GM19468 (cell line): ENCODE measurements around the gene CNNM3.

Source experiments
- ATAC-seq: cut with Tn5 transposase; IDR thresholded peaks from one replicate; pipeline ENCODE4 v1.9.1; 2021; ENCODE audit warnings: mild to moderate bottlenecking, moderate library complexity, moderate number of reproducible peaks; ENCODE audit not compliant: unreplicated experiment; ENCODE audit errors: extremely low read depth

CNNM3 gene

DNA sequence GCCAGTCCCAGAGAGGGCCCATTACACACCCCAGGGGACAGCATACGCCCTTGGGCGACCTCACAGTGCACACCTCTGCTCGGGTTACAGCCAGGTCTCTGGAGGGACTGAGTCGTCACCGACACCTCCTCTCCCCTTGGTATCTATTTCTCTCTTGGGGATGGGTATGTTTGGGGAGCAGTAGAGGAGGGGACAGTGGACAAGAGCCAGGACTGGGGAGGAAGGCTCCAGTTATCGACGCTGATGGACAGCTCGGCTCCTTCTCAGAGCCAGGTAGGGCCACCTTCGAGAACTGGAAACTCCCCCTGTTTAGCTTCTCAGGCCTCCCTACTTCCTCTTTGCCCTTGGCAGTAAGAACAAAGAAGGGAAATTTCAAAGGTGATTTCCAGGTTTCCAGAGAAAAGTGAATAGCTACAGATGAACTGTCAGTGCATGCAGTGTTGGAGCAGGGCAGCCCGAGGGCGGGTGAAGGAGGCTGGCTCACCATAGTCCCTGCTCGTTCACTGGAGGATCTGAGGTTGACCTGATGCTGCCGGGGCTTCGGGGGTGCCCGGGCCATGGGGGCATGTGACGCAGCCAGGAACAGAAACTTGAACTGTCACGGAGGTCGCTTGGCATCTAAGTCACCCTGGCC lies 58.2 kb downstream of the CNNM3 start:
- no peak for ATAC-seq

DNA sequence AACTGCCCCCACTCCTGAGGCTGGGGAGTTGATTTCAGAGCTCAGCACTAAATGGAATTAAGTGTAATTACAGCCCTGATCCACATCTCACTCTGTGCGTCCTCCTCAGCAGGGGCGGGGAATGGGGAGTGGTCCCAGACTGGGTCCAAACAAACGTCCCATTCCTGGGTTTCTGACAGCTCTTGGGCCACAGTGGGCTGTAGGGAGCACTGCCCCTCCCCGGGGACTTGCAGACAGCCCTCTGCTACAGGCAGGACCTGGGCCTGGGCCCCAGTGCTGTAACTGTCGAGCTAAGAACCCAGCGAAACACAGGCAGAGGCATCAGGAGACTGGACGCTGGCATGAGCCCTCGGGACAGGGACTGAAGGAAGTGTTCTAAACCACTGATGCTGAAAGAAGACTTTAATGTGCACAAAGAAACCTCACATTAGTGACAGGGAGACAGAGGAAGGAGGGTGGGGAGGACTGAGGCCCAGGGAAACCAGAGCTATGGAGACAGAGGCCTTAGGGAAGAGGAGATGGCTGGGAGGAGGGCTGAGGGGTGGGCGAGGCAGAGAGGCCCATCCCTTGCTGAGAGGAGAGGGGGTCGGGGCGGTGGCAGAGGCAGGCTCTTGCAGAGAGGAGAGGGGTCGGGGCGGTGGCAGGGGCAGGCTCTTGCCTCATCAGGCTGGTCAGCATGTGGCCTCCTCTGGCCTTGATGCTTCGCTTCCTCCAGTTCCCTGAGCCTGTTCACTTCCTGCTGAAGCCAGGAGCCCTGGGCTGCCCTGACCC lies 59.6 kb downstream of the CNNM3 start:
- no peak for ATAC-seq

DNA sequence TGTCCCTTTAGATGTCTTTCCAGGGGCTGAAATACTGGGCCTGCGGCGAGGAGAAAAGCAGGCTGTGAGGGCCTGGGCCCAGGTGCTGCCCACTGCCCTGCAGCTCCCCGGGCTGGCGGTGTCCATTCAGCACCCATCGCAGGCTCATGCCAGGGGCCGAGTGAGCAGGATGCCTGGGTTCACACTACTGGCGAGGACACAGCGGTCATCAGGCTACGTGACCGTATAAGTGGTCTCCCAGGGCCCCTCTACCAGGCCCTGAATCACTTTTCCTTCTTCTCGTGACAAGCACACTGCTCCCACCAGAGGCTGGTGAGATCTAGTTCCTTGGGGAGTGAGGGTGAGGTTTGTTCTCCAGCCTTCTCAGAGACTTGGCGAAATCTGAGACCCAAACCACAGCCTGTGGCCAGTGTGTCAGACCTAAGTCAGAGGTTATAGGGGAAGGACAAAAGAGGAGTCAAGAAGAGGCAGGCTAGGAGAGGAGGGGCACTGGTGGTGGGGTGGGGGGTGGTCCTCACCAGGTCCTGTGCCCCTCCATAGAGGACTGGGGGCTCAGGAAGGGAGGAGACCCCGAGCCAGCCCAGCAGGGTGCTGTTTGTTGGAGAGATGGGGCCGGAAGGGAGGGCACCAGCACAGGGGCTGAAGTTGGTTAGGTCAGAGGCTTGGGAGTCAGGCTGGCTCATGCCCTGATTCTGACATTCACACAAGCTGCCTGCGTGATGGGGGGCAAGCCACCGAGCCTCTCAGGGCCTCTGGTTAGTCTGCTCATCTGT lies 60.4 kb downstream of the CNNM3 start:
- no peak for ATAC-seq

DNA sequence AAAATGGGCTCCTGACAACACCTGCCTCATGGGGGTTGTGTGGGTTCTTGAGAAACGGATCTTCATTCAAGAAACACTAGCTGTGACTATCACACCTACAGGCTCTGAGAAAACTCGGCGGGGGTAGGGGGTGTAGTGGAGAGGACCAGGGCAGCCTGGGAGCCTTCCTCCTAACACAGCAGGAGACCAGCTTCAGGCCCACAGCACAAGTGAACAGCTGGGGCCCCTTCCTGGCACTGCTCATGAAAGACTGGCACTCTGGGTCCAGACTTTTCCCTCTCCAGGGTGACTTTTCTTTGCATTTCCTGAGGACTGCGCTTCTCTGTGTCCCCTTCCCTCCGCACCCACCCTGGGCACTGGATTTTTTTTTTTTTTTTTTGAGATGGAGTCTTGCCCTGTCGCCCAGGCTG lies 61.0 kb downstream of the CNNM3 start:
- no peak for ATAC-seq

DNA sequence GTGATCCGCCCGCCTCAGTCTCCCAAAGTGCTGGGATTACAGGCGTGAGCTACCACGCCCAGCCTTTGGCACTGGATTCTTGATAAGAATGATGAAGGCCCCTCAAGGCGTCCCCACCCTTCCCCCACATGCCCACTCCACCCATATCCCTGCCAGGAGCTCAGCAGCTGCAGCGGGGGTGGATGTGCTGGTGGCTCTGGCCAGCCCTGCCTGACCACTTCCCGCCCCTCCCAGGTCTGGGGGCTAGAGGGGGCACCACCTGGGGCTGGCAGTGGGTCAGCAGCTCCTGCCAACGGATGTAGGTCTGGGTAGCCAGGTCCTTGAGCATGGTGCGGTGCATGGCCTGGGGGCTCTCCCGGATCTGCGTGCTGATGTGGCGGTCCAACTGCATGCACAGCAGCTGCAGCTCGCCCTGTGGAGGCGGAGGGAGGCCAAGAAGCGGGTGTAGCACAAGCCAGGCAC lies 61.6 kb downstream of the CNNM3 start:
- no peak for ATAC-seq

DNA sequence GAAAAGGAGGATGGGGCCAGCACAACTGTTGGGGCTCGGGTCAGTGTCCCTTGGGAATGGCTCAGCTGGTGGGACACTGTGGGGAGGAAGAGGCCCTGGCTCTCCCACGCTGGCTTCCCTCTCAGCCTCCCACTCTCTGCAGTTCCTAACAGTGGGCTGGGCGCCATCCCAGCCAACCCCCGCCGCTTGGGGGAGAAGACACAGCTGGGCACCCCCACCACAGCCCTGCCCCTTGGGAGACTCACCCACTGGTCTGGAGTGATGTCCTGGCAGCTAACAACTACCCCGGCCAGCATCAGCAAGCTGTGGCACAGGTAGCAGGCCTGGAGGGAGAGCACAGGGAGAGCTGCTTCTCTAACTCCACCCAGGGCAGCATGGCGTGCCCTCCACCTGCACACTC lies 62.1 kb downstream of the CNNM3 start:
- no peak for ATAC-seq

DNA sequence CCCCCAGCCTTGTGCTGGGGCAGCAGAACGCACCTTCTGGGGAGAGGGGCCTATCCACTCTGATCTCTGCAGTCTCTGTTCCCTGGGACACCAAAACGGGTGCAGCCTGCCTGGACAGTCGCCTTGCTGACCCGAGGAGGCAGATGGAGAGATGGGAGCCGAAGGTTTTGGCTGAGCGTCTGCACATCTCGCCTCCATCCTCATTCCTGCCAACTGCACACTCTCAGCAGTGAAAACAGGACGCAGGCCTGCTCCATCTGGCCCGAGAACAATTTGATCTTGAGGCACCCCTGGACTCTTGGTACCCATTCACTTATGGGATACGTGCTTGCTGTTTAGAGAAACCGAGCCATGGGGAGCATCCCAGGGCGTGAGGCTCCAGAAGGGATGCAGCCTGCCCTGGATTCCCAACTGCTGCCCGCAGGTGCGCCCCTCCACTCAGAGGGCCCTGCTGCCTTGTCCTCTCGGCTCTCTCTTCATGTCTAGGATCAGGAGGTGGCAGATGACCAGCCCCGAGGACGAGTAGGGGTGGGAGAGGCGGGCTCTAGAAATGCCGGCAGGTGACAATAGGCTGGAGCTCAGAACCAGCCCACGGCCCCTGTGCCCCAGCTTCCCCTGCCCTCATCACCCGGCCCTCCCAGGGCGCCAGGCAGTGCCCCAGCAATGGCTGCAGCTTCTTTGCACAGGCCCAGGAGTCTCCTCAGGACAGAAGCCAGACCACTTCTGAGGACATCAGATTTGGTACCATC lies 62.9 kb downstream of the CNNM3 start:
- no peak for ATAC-seq

DNA sequence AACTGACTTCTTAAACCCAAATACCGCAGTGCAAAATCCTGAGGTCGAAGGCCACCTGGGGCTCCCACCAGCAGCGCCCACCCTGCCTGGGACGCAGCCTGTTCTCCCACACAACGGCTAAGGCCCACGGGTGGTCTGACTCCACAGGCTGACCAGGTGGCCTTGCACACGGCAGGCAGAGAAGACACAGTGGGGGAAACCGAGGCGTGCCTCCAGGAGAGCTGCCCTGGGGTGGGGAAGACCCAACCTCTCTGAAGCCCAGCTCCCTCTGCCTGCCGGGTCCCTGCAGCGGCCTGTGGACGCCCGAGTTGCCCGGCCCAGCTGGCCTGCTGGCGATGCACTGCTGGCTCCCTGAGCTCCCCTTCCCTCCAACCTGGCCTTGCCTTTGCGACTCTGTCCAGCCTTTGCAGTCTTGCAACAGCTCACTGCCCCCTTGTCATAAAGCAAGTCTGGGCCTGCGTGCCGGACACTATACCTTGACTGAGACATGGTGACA lies 63.5 kb downstream of the CNNM3 start:
- no peak for ATAC-seq

DNA sequence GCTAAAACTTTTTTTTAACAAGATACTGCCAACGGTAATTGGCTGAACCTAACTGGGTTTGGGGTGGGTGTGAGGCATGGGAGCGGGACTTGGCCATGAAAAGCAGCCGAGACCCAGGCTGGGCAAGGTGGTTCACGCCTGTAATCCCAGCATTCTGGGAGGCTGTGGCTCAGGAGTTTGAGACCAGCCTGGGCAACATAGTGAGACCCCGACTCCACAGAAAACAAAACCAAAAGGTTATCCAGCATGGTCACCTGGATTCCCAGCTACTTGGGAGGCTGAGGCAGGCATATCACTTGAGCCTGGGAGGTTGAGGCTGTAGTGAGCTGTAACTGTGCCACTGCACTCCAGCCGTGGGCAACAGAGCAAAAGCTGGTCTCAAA lies 64.8 kb downstream of the CNNM3 start:
- no peak for ATAC-seq

DNA sequence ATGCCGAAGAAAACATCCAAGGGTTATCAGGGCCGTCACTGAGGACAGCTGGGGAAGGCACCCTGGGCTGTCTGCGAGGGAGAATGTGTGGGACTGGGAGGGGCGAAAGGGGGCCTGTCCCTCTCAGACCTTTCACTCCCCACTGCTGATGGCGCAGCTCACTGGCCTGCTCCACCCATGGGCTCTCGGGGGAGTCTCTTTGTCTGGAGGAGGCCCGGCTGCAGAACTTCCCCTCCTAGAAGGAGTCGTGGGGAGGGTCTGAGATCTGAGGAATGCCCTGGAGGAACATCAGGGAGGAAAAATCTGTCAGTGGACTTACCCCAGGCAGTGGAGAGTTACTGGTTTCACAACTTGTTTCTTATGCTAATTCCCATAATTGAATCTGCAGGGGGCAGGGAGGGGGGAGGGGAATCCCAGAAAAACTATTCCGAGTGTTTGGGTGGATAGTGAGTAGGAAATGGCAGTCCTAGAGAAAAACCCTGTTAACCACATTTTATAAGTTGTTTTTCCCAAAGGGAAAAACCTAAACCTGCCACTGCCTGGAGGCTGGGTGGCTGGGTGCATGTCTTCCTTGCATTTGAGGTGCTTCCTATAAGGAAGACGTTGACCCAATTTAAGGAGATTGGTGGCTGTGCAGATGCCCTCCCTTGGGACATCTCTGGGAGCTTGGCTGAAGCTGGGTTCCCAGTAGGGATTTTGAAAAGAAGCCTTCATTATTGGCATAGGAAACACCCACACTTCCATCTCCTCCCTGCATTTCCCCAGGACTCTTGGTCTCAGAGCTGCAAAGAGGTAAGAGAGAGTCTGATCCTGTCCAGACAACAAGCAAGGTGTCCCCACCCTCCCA lies 65.5 kb downstream of the CNNM3 start:
- ATAC-seq, result no peak

DNA sequence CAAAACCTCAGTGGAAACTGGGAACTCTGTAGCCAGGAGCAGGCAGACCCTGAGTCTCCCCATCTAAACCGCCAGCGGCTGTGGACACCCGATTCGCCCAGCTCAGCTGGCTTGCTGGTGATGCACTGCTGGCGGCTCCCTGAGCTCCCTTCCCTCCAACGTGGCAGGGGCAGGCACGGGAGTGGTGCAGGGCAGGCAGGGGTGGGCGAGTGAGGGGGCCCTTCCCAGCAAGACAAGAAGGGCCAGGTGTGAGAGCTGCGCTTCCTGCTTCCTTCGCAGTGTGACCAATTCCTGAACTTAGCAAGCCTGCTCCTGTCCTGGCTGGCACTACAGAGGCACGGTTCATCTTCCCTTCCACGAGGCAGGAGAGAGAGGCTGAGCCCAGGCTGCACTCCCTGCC lies 66.2 kb downstream of the CNNM3 start:
- no peak for ATAC-seq

DNA sequence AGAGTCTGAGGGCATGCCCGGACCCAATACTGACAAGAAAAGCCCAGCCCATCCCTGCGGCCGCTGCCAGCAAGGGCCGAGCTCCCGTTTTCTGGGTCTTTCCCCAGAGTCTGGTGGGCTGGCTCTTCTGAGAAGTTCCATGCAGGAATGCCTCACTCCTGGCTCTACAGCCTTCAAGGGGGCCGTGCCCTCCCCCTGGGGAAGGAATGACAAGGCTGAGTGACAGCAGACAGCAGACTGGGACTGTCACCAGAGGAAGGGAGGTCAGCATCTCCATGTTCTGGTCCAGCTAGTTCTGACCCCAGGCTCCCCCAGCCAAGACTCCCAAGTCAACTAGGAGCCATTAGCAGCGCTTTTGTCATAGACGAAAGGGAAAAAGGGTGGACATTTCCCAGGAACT lies 66.8 kb downstream of the CNNM3 start:
- no peak for ATAC-seq

DNA sequence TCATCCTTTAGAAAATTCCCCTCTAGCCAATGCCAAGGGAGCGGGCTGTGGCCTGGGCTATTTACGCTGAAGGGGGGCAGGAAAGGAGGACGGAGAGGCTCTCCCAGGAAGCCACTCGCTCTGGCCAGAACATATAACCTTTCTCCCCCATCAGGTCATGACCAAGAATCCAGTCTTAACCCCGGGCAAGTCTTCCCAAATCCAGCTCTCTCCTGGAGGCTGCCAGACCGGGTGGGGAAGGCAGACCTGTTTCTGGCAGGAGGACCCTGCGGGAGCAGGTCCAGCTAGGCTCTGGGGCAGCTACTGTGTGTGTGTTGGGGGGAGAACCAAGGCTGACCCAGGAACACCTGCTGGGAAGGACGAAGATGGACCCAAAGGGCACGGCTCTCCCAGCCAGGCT lies 67.2 kb downstream of the CNNM3 start:
- ATAC-seq, result no peak
